ENCODE data around the gene VPS13D.

- TF ChIP-seq POLR2A (IDR thresholded peaks at IDR 0.05; ENCODE audit: low read length) (no peak), GATA1 (IDR thresholded peaks at IDR 0.05; ENCODE audit: low read depth, low read length) (no peak)
Observed at GRCh38 chr1:12301518-12302237, 71.8 kb downstream of the VPS13D start.

Data from erythroblast (primary cell).